ENCODE data around the gene CEP83.

CEP83 gene

GRCh38 chr12:94266796-94267536 lies 192.7 kb downstream of the CEP83 start:
- DNase-seq = no peak

DNA sequence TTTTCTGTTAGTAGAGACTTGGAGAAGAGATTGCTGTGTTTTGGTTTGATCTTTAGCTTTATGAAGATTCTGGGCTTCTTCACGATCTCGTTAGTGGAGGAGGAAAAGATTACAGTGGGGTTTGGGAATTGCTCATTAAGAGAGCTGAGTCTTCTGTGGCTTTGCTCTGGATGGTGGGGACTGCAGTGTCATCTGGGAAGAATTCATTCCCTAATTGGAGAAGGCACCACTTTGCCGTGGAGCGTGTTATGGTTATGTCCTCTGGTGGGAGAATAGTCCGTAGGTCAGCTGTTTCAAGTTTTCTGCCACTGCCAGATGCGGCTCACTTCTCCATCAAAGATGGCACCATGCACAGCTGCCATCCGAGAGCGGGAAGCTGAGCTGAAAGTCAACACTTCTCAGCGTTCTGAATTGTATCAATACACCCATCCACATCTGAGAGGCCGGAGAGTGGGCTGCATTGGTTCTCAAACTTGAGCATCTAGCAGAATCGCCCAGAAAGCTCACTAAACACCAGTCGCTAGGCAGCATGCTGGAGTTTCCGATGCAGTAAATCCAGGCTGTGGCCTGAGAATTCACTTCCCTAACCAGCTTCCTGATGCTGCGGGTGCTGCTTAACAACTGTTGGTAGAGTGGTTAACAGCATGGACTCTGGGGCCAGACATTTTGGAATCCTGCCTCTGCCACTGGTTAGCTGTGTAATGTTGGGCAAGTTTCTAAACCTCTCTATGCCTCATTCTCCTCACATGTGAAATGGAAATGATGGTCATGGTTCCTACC lies 193.5 kb downstream of the CEP83 start:
- peak; percentile 53 for DNase-seq

GRCh38 chr12:94265539-94265938 lies 194.1 kb downstream of the CEP83 start:
- DNase-seq = no peak

DNA sequence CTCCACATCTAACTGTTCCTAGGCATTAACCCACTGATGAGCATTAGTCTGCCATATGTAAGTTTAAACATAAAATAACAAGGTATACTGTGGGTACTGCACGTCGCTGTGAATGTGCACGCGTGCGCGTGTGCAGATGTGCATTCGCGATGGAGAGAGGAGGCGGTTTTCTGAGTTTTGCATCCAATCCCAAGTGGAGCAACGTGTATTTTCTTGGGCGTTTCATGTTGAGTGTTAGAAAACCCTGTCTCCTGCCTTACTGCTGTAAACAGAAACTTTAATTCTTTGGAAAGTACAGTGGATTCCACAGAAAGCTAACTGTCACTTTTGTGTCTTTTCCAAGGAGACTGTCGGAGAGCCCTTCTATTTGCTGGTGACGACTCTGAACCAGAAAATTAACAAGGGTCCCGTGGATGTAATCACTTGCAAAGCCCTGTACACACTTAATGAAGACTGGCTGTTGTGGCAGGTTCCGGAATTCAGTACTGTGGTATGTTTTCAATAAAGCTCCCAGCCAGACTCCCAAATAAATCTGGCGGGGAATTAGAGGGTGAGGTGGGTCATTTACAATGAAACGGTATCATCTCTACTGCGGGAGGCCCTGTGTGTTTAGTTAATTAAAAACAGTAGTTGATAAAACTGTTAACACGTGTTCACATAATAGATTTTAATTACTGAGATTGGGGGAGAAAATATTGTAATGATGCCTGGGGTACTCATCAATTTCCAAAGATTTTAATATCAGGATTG lies 194.8 kb downstream of the CEP83 start:
- no peak for DNase-seq

- DNase-seq = peak; percentile 79
Observed at GRCh38 chr12:94263905-94264561, 195.6 kb downstream of the CEP83 start.

GRCh38 chr12:94263011-94263811 lies 196.5 kb downstream of the CEP83 start:
- DNase-seq = no peak

DNA sequence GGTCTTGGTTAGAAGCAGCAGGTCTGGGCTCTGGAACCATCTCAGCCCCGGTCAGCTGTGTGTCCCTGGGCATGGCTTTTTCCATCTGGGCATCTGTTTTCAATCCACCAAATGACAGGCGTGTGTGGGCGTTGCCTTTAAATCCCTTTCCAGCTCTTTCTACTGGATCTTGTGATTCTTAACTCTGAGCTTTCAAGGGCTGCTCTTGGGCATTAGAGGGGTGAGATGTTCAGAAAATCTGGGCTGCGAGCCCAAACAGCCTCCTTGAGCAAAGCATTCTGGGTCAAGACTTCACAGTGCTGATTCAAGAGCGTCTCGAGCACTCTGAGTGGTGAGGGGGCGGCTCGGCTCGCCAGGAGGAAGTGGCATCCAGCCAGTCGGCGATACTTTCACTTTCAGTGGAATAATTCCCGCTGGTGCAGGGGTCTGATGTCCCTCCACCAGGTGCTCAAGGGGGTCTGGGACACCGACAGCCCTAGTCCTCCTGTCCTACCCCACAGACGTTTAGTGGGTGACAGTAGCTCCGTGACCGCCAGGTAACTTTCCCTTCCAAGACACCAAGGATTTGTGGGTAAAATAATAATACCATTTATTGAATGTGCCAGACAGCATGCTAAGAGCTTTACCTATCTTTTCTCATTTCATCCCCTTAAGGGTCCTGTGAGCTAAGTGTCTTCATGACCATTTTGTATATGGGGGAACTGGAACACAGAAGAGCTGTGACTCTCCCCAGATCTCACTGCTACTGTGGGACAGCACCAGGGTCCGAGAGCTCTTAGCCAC lies 197.2 kb downstream of the CEP83 start:
- DNase-seq = peak; percentile 91

- no peak for DNase-seq
Observed at GRCh38 chr12:94261786-94262185, 197.9 kb downstream of the CEP83 start.

GRCh38 chr12:94261119-94261518 lies 198.5 kb downstream of the CEP83 start:
- DNase-seq = no peak

DNA sequence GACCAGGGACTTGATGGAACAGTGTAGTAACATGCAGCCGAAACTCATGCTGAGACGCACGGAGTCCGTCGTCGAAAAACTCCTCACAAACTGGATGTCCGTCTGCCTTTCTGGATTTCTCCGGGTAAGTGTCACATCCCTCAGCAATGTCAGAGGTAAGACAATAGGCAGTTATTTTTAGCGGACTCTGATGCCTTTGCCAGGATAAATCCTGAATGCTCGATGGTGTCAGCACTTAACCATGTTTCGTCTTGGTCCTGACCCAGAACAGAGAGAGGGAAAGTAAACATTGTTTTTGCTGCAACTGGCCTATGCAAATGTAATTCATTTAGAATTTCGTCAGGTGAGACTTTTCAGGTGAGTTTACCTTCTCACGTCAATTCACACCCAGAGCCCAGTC lies 198.9 kb downstream of the CEP83 start:
- DNase-seq = no peak

DNA sequence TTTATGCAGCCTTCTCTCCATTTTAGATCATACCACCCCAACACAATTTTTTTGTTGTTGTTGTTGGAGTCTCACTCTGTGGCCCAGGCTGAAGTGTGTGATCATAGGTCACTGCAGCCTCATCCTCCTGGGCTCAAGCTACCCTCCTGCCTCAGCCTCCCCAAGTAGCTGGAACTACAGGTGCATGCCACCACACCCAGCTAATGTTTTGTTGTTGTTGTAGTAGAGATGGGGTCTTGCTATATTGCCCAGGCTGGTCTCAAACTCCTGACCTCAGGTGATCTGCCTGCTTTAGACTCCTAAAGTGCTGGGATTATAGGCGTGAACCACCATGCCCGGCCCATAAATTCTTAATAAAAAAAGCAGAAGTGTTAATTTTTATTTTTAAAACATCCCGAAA lies 199.7 kb downstream of the CEP83 start:
- DNase-seq = no peak

DNA sequence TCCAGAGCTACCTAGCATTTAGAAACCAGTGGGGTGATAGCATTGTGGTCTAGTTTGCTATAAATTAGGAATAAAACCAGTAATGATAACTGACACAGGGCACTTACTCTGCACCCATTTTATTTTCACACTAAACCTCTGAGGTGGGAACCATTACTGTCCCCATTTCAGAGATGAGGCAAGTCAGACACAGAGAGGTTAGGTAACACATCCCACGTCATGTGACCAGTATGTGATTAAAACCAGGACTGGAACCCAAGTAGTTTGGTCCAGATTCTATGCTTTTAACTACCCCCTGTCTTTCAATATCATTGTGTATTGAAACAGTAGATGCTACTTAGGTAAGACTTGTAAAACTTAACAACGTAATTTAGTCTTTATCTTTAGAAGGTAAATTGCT lies 201.1 kb downstream of the CEP83 start:
- DNase-seq = no peak

Data from femur (tissue), 1 donor.